Heart left ventricle (tissue), 16 donors: ENCODE measurements around the gene GPBP1L1. TPM values are rescaled to one million over a fixed set of nuclear protein-coding genes. Genes with fewer than 3 reads are reported as not detected.

Source experiments
- ATAC-seq, 4 donors: fragments of 200-7000 bp; cut with Tn5 transposase; one replicate each; pipeline ENCODE4 v1.9.1; 2020 to 2022; ENCODE audit warnings: moderate library complexity in 4 of 4, mild to moderate bottlenecking in 3 of 4, moderate number of reproducible peaks in 1 of 4
- DNase-seq, 5 donors: peaks; one replicate each; pipeline ENCODE4 v3.0.0-alpha.2; 2020
- H3K27ac ChIP-seq, 12 donors: fragments of 200-600 bp; sonication (generic) in 4 of 12; one replicate each; pipeline versions ENCODE4 v1.5.0 to v1.8.0; 2016 to 2022; ENCODE audit warnings: mild to moderate bottlenecking in 2 of 12
- H3K27me3 ChIP-seq, 9 donors: fragments of 200-600 bp; sonication (generic) in 2 of 9; one replicate each; pipeline versions ENCODE4 v1.5.1 to v1.8.0; 2016 to 2022; ENCODE audit warnings: mild to moderate bottlenecking in 3 of 9
- H3K36me3 ChIP-seq, 9 donors: fragments of 200-600 bp; sonication (generic) in 2 of 9; one replicate each; pipeline versions ENCODE4 v1.5.0 to v1.8.0; 2018 to 2022; ENCODE audit warnings: mild to moderate bottlenecking in 2 of 9
- H3K4me1 ChIP-seq, 12 donors: fragments of 200-600 bp; sonication (generic) in 4 of 12; one replicate each; pipeline versions ENCODE4 v1.5.0 to v1.8.0; 2016 to 2022; ENCODE audit warnings: mild to moderate bottlenecking in 3 of 12
- H3K4me3 ChIP-seq, 12 donors: fragments of 200-600 bp; sonication (generic) in 4 of 12; one replicate each; pipeline versions ENCODE4 v1.5.0 to v1.8.0; 2017 to 2022; ENCODE audit warnings: mild to moderate bottlenecking in 9 of 12, moderate library complexity in 4 of 12
- H3K9me3 ChIP-seq, 12 donors: fragments of 200-600 bp; sonication (generic) in 4 of 12; one replicate each; pipeline versions ENCODE4 v1.5.0 to v1.8.0; 2016 to 2022; ENCODE audit warnings: mild to moderate bottlenecking in 1 of 12
- CTCF ChIP-seq, 12 donors: fragments of 200-600 bp; sonication (generic) in 4 of 12; IDR thresholded peaks; one replicate each; pipeline versions ENCODE4 v1.5.0 to v1.8.0; 2018 to 2022; ENCODE audit warnings: antibody characterized with exemption in 12 of 12, mild to moderate bottlenecking in 5 of 12
- POLR2A ChIP-seq, 2 donors: fragments of 450-650 bp; IDR thresholded peaks; one replicate each; pipeline ENCODE4 v1.6.1; 2017; ENCODE audit warnings: antibody characterized with exemption in 2 of 2, mild to moderate bottlenecking in 2 of 2, moderate library complexity in 2 of 2
- WGBS, 4 donors: extraction: QIAGEN DNeasy Blood & Tissue Kit in 2 of 4; methylation state at CpG; one replicate each; pipeline versions ENCODE4 v1.1.5 to v1.1.7; 2013 to 2018; 5-methylcytosine and 5-hydroxymethylcytosine counted together
- intact Hi-C, 10 donors: fragments of 100-400 bp; cut with DNase I; formaldehyde crosslinking; loops; one replicate each; pipeline versions ENCODE4 v1.11.1 to v1.14.2; 2022
- polyA plus RNA-seq, 2 donors: library from polyadenylated mRNA; stranded (reverse); fragments of 200-250 nt; gene quantifications; one replicate each; pipeline ENCODE4 v1.2.3, GENCODE V29; 2013
- total RNA-seq, 9 donors: library from RNA; depleted of rRNA in 2 of 9; stranded (reverse); fragments of >200 nt in 2 of 9; fragmentation: NEBNext Ultra II Directional in 3 of 9; extraction: Animal tissue kit (Norgen Biotek cat#: 25700) in 3 of 9; gene quantifications; one replicate each; pipeline versions ENCODE4 v1.1.0 to v1.2.4, GENCODE V29; 2016 to 2023
- donor health status: ischemic (EF 13 %, LVEDD 7.1; RV severe dilation, severe dysfunction).
- donor health status: healthy with polysubstance abuse.
- donor health status: DM: no; HTN: yes; CAD: no.
- donor health status: DM: no; HTN: no; CAD: no.
- donor health status: ischemic (EF 25% LVEDD 6.9; RV normal size, moderate dysfunction).
- donor health status: ischemic (EF 25% LVEDD 5.7; RV mildly dilated, moderate dysfunction).
- donor health status: healthy.
- donor health status: DM: yes; HTN: yes; CAD: no.
- donor health status: ischemic (EF 35%, LVEDD 5.7; RV mildly dilated, moderate dysfunction).
- donor health status: nonischemic (EF 11% LVEDD 7.7; RV severe dilation, severe dysfunction).
- donor health status: DM: yes; HTN: yes; CAD: no.
- donor health status: PGD.
- donor health status: ischemic (EF 29% LVEDD 5.4; RV normal size, mild dysfunction).
- donor health status: nonischemic (EF 23%, LVEDD 6.1; RV moderate dilation, normal function).

GPBP1L1 gene
- total and polyA plus RNA-seq, 11 donors, result 26.6 to 94.2 (median 76.0) TPM

- no peak for ATAC-seq
- no peak for TF ChIP-seq POLR2A (IDR thresholded peaks at IDR 0.05)
- no peak for TF ChIP-seq CTCF (IDR thresholded peaks at IDR 0.05)
- WGBS, 4 donors, result 55 to 75% (median 70%) methylated on average over 2 of the region's 2 CpGs
- peaks cover 0 to 9% (median 0%) of the 10 kb centered on the region in 12 donors for H3K4me1 ChIP-seq
- H3K9me3 ChIP-seq, result no peaks in the 10 kb centered on the region
- DNase-seq, result no peak
- no peak overlapping the region for H3K27ac ChIP-seq
- H3K4me3 ChIP-seq, result no peak overlapping the region
- no peaks in the 10 kb centered on the region for H3K27me3 ChIP-seq
- peaks cover 4 to 79% (median 78%) of the 10 kb centered on the region in 9 donors for H3K36me3 ChIP-seq
- intact Hi-C loops, result no loop called here
These were observed 28.2 kb downstream of the GPBP1L1 start for GRCh38 chr1:45658171-45658570.

GRCh38 chr1:45656573-45657226 is 29.6 kb downstream of the GPBP1L1 start:
- Histone ChIP-seq H3K27ac (no peak overlapping the region), H3K4me3 (no peak overlapping the region), H3K9me3 (no peaks in the 10 kb centered on the region), H3K27me3 (no peaks in the 10 kb centered on the region), H3K4me1 (no peaks in the 10 kb centered on the region), H3K36me3 (peaks cover 4 to 94% (median 93%) of the 10 kb centered on the region in 9 donors)
- DNase-seq (no peak), ATAC-seq (no peak)
- TF ChIP-seq POLR2A (IDR thresholded peaks at IDR 0.05) (no peak), CTCF (IDR thresholded peaks at IDR 0.05) (no peak)
- WGBS, 4 donors, result 93 to 97% (median 97%) methylated on average over 3 of the region's 3 CpGs
- intact Hi-C loops, result no loop called here

- Histone ChIP-seq H3K27me3 (no peaks in the 10 kb centered on the region), H3K36me3 (peaks cover 4 to 100% (median 100%) of the 10 kb centered on the region in 9 donors), H3K4me1 (no peaks in the 10 kb centered on the region), H3K4me3 (no peak overlapping the region), H3K27ac (no peak overlapping the region), H3K9me3 (no peaks in the 10 kb centered on the region)
- ATAC-seq (no peak), DNase-seq (no peak)
- TF ChIP-seq CTCF (IDR thresholded peaks at IDR 0.05), result no peak
- TF ChIP-seq POLR2A (IDR thresholded peaks at IDR 0.05), result no peak
- 90 to 96% (median 95%) methylated on average over 12 of the region's 12 CpGs for WGBS, 4 donors
- intact Hi-C loops, result no loop called here
These were observed 31.6 kb downstream of the GPBP1L1 start for GRCh38 chr1:45654540-45655280.
